Left lung (tissue), 10 donors: ENCODE measurements around the gene JAM3. TPM values are rescaled to one million over a fixed set of nuclear protein-coding genes. Genes with fewer than 3 reads are reported as not detected.

Source experiments
- ATAC-seq: fragments of 200-7000 bp; cut with Tn5 transposase; one replicate; pipeline ENCODE4 v1.9.1; 2020; ENCODE audit warnings: moderate library complexity
- DNase-seq, 4 donors: peaks; one replicate each; pipeline ENCODE4 v3.0.0-alpha.2; 2013 to 2020
- H3K27ac ChIP-seq, 2 donors: fragments of 200-600 bp; sonication (generic) in 1 of 2; one replicate each; pipeline versions ENCODE4 v1.5.0 to v1.8.0; 2020 to 2021
- H3K27me3 ChIP-seq, 2 donors: fragments of 200-600 bp; sonication (generic) in 1 of 2; one replicate each; pipeline versions ENCODE4 v1.5.0 to v1.8.0; 2020 to 2021
- H3K36me3 ChIP-seq, 2 donors: fragments of 200-600 bp; sonication (generic) in 1 of 2; one replicate each; pipeline versions ENCODE4 v1.5.0 to v1.8.0; 2020 to 2021
- H3K4me1 ChIP-seq, 2 donors: fragments of 200-600 bp; one replicate each; pipeline ENCODE4 v1.8.0; 2021
- H3K4me3 ChIP-seq, 2 donors: fragments of 200-600 bp; sonication (generic) in 1 of 2; one replicate each; pipeline versions ENCODE4 v1.5.0 to v1.8.0; 2020 to 2021; ENCODE audit warnings: mild to moderate bottlenecking in 1 of 2
- H3K9me3 ChIP-seq, 2 donors: fragments of 200-600 bp; sonication (generic) in 1 of 2; one replicate each; pipeline versions ENCODE4 v1.5.0 to v1.8.0; 2020 to 2021
- CTCF ChIP-seq, 2 donors: fragments of 200-600 bp; sonication (generic) in 1 of 2; IDR thresholded peaks; one replicate each; pipeline versions ENCODE4 v1.5.0 to v1.8.0; 2021; ENCODE audit warnings: antibody characterized with exemption in 2 of 2
- intact Hi-C, 2 donors: fragments of 100-400 bp; cut with DNase I; formaldehyde crosslinking; loops; one replicate each; pipeline versions ENCODE4 v1.11.2 to v1.14.2; 2022
- polyA plus RNA-seq, 6 donors: library from polyadenylated mRNA; unstranded; fragments of 120-200 nt; gene quantifications; one replicate each; pipeline ENCODE4 v1.2.1, GENCODE V29; 2013; ENCODE audit not compliant: insufficient read length in 6 of 6
- total RNA-seq, 2 donors: library from RNA; stranded (reverse); fragmentation: NEBNext Ultra II Directional; extraction: Animal tissue kit (Norgen Biotek cat#: 25700); gene quantifications; one replicate each; pipeline ENCODE4 v1.2.1, GENCODE V29; 2021
- donor health status: DM: no; HTN: yes; CAD: no.
- donor health status: DM: no; HTN: no; CAD: no.

The JAM3 gene
- total and polyA plus RNA-seq, 8 donors, result 29.4 to 85.4 (median 73.0) TPM

- H3K36me3 ChIP-seq, result no peaks in the 10 kb centered on the region
- no peaks in the 10 kb centered on the region for H3K4me1 ChIP-seq
- H3K27me3 ChIP-seq, result peaks cover 0 to 45% of the 10 kb centered on the region in 2 donors
- ATAC-seq (no peak), DNase-seq (no peak)
- H3K27ac ChIP-seq, result no peak overlapping the region
- no peak for TF ChIP-seq CTCF (IDR thresholded peaks at IDR 0.05)
- H3K4me3 ChIP-seq, result no peak overlapping the region
- intact Hi-C loops, result no loop called here
- no peaks in the 10 kb centered on the region for H3K9me3 ChIP-seq
Measured at GRCh38 chr11:134046681-134047449, 22.0 kb upstream of the JAM3 start.

GRCh38 chr11:134047586-134047999, 21.3 kb upstream of the JAM3 start:
- no peak overlapping the region for H3K27ac ChIP-seq

GRCh38 chr11:134048028-134048427, 20.8 kb upstream of the JAM3 start:
- Histone ChIP-seq H3K4me3 (no peak overlapping the region), H3K9me3 (no peaks in the 10 kb centered on the region), H3K36me3 (no peaks in the 10 kb centered on the region), H3K27ac (no peak overlapping the region), H3K27me3 (peaks cover 0 to 45% of the 10 kb centered on the region in 2 donors), H3K4me1 (no peaks in the 10 kb centered on the region)
- no peak for DNase-seq
- ATAC-seq, result no peak
- intact Hi-C loops, result no loop called here
- no peak for TF ChIP-seq CTCF (IDR thresholded peaks at IDR 0.05)

More at GRCh38 chr11:134047586-134047999, 21.3 kb upstream of the JAM3 start:
- intact Hi-C loops, result no loop called here
- no peaks in the 10 kb centered on the region for H3K9me3 ChIP-seq
- peaks cover 0 to 45% of the 10 kb centered on the region in 2 donors for H3K27me3 ChIP-seq
- DNase-seq (peak in 1 of 4 donors; percentile 57), ATAC-seq (peak; percentile 52)
- no peaks in the 10 kb centered on the region for H3K4me1 ChIP-seq
- no peak overlapping the region for H3K4me3 ChIP-seq
- no peak for TF ChIP-seq CTCF (IDR thresholded peaks at IDR 0.05)
- no peaks in the 10 kb centered on the region for H3K36me3 ChIP-seq

GRCh38 chr11:134049303-134049702, 19.6 kb upstream of the JAM3 start:
- no peak for ATAC-seq
- DNase-seq, result no peak
- intact Hi-C loops, result no loop called here

More at GRCh38 chr11:134049303-134049702, 19.6 kb upstream of the JAM3 start:
- H3K9me3 ChIP-seq, result no peaks in the 10 kb centered on the region
- H3K4me1 ChIP-seq, result no peaks in the 10 kb centered on the region
- H3K27me3 ChIP-seq, result peaks cover 0 to 45% of the 10 kb centered on the region in 2 donors
- no peaks in the 10 kb centered on the region for H3K36me3 ChIP-seq
- no peak overlapping the region for H3K27ac ChIP-seq
- H3K4me3 ChIP-seq, result no peak overlapping the region
- TF ChIP-seq CTCF (IDR thresholded peaks at IDR 0.05), result no peak
